UCSD-AML1 (cell line): ENCODE results near the gene IP6K2.
"Not testable (repeated sequence)": the region's sequence is repeated elsewhere in the genome, so short reads cannot be mapped to it uniquely, and the experiment has no call there.

Experiments
- DNase-seq: peaks from one replicate; lab custom pipeline; 2025; ENCODE audit not compliant: unreplicated experiment; lab: John Stamatoyannopoulos, UW

Gene IP6K2

DNA sequence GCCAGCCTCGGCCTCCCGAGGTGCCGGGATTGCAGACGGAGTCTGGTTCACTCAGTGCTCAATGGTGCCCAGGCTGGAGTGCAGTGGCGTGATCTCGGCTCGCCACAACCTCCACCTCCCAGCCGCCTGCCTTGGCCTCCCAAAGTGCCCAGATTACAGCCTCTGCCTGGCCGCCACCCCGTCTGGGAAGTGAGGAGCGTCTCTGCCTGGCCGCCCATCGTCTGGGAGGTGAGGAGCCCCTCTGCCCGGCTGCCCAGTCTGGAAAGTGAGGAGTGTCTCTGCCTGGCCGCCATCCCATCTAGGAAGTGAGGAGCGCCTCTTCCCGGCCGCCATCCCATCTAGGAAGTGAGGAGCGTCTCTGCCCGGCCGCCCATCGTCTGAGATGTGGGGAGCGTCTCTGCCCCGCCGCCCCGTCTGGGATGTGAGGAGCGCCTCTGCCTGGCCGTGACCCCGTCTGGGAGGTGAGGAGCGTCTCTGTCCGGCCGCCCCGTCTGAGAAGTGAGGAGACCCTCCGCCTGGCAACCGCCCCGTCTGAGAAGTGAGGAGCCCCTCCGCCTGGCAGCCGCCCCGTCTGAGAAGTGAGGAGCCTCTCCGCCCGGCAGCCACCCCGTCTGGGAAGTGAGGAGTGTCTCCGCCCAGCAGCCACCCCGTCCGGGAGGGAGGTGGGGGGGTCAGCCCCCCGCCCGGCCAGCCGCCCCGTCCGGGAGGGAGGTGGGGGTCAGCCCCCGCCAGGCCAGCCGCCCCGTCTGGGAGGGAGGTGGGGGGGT lies 16.9 kb upstream of the IP6K2 start:
- DNase-seq: not testable (repeated sequence)

DNA sequence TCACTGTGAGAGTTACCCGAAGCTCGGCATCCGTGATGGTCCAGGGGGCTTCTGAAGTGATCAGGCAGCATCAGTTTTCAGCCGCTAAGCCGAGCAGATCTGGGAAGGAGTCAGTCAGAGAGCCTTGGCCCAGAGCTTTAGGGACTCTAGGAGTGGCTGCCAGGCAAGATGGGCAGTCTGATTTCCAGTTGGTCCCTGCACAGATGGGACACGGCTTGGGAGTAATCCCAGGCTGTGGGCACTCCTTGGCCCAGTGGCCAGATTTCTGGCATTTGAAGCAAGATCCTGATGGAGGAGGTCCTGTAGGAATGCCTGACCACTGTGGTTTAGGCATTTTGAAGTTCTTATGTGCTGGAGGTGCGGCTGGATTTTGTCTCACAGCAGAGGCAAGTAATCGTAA lies 10.5 kb upstream of the IP6K2 start:
- no peak for DNase-seq

DNA sequence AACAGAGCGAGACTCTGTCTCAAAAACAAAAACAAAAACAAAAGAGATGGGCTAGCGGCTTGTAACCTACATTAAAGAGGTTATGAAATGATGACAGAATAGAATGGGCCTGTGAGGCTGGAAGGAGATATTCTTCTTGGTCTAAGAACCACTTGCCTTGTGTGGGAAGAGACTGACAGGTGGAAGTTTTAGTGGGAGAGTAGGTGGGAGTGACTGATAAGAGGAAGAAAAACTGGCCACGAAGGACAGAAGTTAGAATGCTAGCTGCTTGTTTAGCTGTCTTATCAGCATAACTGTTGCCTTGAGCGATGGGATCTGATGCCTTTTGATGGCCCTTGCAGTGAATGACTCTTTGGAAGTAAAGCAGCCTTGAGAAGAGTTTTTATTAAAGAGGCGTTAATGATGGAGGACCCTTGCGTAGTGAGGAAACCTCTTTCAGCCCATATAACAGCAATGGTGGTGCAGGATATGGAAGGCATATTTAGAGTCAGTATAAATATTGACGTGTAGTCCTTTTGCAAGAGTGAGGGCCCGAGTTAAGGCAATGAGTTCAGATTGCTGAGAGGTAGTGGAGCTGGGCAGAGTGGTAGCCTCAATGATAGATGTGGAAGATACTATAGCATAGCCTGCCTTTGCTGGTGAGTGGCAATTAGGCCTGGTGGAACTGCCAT lies 8.3 kb upstream of the IP6K2 start:
- not testable (repeated sequence) for DNase-seq

DNA sequence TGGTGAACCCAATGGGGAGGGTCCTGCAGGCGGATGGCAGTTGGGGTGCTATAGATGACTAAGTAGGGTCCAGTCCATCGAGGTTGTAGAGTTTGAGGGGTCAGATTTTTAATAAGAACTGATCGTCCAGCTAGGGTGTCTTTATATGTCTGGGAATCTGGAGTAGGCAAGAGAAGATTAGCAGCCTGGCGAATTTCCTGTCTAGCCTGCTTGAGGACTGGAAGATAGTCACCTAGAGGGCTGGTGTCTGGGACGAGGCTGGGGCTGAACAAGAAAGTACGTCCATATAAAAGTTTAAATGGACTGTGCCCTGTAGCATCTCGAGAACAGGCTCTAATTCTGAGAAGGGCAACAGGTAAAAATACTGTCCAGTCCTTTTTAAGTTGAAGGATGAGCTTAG lies 6.7 kb upstream of the IP6K2 start:
- no peak for DNase-seq

DNA sequence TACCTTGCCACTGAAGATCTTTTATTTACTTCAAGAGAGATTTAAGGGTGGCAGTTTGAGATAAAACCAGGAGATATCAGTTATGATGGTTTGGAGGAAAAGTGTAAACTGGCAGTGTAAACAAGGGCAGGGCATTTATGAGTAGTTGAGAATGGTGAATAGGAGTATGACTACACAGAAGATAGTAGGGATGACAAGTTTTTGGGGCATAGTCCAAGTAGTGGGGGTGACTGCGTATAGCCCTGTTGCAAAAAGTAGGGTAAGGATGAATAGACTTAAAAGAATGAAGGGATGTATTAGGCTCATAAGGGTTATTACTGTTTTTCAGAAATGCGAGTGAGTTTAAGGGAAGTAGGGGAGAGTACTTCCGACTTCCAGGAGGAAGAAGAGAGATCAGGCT lies 6.3 kb upstream of the IP6K2 start:
- DNase-seq: not testable (repeated sequence)

DNA sequence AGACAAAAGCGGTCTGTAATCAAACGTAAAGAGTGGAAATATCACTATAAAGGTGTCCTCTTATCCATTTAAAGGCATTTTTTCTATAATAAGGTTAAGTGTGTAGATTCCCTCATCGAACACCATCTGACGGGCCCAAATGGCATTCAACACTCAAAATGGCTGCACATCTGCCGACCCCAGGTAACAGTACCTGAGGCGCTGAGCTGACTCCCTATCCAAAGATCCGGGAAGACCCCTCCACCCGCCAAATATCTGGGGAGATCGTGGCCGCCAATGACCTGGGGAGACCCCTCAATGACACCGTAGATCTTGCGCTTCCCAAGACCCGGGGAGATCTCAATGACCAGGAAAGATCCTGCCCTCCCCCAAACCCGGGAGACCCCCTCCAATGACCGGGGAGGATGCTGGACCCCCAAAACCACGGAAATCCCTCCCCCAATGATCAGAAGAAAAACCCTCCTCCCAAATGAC lies 476 bp downstream of the IP6K2 start:
- peak; percentile 43 for DNase-seq

DNA sequence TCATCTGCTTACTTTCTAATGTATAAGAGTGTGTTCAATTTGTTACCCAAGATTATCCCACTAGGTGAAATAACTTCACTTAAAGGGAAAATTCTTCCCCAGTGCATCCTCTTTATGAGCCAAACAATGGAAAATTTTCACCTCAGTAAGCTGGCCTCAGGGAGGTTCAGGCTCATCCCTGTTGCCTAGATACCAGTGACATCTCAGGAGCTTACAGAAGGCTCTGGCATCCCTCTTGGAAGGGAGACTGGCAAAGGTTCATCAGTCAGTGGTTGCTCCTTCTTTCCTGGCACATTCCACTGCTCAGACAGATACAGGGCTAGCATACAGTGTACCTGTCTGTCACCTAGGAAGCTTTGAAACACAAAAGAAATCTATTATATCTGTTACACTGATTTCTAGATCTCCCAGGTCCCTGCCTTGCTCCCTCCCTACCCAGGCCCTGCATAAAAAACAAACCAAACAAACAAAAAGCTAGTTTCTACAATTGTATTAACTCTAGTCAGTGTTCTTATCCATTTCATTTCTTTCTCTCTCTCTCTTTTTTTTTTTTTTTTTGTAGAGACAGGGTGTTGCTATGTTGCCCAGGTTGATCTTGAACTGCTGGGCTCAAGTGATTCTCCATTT lies 1.7 kb downstream of the IP6K2 start:
- no peak for DNase-seq

DNA sequence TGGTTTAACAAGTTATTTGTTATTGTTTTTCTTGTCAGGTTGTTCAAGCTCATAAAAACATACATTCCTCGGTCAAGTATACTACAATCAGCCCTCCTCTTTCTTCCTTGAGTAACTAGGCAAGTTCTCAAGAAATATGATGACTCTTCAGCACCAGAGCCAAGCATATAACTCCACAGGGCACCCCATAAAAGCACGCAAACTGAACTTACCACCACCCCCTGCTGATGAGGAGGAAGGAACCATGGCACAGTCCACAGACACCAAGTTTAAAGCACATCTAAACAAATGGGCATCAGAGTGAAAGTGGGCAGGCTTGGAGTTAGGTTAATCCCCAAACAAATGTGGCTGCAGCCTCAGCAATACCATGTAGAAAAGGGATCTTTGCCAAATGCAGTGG lies 5.3 kb downstream of the IP6K2 start:
- no peak for DNase-seq

DNA sequence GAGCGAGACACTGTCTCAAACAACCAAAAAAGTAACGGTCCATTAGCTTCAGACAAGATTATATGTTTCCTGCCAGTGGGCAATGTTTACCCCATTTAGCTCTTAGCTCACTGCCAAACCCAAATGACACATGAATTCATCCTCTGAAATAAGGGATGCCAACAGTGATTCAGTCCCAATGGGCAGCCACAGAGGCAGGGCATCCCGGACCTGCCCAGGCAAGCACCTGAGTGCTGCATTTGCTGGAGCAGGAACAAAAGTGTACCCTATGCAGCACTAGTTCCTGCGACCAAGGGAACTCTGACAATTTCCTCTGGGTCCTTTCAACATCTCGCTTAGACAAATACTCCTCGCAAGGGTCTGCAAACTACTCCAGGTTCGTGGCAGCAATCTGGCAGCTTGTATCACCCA lies 8.0 kb downstream of the IP6K2 start:
- no peak for DNase-seq

DNA sequence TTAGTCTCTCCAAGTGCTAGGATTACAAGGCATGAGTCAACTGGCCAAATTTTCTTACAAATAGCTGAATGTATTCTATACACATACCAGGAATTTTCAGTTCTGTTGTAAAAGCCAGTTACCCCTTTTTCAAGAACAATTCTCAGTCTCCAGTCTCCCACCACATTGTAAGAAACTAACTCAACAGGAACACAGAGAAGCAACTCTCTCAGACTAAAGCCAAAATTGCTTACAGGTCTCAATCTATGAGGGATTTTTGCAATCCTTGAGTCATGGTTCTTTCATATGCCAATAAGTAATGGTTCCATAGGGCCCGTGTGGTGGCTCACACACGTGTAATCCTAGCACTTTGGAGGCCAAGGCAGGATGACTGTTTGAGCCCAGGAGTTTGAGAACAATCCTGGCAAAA lies 8.5 kb downstream of the IP6K2 start:
- no peak for DNase-seq

DNA sequence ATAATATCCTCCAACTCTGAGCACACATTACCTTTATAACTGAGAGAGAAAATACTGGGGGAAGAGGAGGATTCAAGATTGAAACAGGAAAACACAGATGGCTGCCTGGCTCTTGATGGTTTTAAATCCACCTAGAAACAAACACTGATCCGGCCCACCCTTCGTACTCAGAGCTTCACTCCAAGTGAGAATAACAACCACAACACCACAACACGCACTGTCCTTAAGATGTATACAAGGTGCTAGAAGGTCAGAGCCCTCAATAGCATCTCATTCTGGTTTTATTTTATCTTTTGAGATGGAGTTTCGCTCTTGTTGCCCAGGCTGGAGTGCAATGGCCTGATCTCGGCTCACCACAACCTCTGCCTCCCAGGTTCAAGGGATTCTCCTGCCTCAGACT lies 9.9 kb downstream of the IP6K2 start:
- DNase-seq: no peak

DNA sequence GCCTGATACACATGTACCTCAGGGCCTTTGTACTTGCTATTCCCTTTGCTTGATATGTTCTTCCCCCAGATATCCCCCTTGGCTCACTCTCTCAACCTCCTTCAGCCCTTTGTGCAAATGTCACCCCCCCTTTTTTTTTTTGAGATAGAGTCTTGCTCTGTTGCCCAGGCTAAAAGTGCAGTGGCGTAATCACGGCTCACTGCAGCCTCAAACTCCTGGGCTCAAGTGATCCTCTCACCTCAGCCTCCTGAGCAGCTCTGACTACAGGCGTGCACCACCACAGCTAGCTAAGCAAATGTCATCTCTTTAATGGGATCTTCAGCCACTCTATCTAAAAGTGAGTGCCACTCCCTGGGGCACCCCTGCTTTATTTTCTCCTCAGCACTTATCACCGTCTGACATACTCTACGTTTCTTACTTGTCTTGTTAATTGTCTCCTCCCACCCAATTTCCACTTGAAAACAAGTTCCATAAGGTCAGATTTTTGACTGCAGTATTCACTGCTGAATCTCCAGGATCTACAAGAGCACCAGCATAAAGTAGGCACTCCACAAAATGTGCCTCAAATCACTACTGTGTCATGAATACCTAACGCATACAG lies 14.6 kb downstream of the IP6K2 start:
- DNase-seq: no peak

DNA sequence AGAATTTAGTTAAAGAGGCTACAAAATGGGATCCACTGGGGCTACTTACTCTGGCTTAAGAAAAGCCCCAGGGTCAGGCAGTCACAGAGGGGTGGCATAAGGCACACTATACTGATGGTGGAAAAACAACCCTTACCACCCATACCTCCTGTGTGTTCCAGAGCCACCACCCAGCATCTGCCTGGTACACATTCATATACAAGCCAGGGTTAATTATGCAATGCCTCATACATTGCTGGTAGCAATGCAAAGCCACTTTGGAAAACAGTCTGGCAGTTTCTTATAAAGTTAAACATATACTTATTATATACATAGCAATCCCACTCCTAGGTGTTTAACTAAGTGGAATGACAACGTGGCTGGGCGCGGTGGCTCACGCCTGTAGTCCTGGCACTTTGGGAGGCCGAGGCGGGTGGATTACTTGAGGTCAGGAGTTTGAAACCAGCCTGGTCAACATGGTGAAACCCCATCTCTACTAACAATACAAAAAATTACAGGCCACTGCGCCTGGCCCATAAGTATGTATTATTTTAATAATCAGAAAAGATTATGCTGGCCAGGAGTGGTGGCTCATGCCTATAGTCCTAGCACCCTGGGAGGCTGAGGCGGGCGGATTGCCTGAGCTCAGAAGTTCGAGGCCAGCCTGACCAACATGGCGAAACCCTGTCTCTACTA lies 16.2 kb downstream of the IP6K2 start:
- no peak for DNase-seq

DNA sequence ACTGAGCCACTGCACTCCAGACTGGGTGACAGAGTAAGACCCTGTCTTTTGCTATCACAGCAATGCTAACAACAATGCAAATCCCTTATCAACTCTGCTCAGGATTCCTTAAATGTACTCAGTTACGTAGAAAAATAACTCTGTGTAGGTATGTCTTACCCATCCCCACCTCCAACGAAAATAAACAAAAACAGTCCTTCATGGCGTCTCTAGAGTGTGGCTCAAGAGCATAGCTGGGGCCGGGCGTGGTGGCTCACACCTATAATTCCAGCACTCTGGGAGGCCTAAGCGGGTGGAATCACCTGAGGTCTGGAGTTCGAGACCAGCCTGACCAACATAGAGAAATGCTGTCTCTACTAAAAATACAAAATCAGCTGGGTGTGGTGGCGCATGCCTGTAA lies 18.1 kb downstream of the IP6K2 start:
- DNase-seq: no peak

DNA sequence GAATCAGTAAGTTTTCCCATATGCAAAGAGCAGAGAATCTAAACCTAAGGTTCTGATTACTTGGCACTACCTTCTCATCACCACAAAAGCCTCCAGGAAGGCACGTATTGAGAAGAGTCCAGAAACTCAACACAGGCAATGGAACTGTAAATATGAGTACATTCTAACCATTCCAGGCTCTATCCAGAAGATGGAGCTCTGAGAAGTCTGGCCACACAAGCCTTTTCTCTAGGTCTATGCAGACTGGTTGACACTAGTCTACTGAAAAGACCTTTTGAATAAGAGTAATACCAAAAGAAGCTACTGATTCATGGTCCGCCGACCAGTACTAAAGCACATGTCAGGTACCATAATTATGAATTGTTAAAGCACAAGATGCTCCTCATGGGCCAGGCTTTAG lies 19.1 kb downstream of the IP6K2 start:
- DNase-seq: no peak

DNA sequence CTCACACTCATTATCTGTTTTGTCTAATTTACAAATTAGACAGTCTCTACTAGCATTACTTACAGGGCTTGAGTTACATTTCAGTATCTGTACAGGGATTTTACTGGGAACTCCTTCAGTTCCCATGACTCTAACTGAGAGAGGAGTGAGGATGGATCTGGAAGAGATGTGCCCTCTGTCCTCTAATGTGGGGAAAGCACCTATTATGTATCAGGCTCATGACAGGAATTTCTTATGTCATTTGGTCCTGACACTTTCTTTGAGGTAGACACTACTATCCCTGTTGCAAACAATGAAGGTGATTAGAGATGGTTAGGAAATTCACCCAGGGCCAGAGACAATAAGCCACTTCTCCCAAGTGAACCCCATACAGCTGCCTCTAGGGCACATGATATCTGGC lies 20.4 kb downstream of the IP6K2 start:
- DNase-seq: no peak

DNA sequence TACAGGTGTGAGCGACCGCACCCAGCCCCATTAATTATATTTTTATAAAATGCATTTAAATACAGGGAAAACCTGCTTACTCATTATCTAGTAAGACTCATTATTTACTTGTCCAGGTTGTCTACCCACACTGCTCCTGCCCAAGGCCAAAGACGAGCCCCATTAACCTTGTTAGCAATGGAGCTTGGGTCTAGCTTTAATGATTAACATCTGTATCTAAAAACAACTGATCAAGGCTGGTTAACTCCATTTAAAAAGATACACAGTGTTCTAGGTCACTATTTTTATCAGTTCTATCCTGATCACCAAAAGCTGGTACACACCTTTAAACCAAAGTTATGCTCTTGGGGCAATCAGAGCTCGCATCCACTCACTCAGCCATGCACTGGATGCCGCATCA lies 20.9 kb downstream of the IP6K2 start:
- no peak for DNase-seq

DNA sequence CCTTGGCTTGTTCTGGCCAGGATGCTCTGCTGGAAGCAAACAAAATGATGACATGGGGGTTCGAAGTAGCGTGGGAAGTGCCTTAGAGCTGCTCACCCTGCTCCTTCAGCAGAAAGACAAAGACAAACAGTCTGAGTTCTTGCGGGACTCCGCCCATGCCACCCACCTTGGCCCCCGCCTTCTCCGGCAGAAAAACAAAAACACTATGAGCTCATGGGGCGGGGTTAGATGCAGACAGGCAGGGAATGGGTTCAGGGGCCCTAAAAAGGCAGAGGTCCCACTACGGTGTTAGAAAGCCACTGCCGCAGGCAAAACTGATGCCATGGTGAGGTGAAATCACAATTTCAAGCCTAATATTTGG lies 21.6 kb downstream of the IP6K2 start:
- DNase-seq: no peak

DNA sequence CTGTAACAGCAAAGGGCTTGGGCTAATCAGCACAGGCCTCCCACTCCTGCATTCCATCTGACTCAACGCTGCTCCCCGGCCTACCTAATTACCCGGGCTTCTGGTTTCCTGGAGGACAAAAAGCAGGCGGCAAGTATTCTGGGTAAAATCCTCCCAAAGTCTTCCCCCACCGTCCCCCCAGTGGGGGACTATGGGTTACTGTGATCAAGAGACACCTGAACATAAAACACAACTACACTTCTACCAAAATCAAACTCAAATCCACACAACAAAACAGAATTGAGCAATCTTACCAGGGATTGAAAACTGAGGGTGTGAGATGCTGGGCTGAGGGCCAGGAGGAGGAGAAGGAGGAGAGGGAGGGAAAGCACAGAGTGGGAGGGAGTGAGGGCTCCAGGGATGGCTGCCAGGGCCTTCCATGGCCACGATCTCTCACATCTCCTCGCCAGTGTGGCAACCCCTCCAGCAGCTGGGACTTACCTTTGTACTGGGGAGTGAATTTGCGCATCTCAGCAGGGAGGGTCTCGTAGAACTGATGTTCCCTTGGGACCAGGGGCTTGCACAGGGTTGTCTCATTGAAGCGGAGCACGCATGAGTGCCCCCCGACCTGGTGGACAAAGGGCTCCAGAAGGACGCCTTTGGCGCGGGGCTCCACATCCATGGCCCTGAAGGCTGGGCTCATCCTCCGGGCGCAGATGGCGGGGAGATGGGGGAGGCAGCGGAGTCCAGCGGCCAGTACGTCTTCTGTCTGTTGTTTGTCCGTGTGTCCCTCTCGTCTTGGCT lies 22.2 kb downstream of the IP6K2 start:
- DNase-seq: no peak

DNA sequence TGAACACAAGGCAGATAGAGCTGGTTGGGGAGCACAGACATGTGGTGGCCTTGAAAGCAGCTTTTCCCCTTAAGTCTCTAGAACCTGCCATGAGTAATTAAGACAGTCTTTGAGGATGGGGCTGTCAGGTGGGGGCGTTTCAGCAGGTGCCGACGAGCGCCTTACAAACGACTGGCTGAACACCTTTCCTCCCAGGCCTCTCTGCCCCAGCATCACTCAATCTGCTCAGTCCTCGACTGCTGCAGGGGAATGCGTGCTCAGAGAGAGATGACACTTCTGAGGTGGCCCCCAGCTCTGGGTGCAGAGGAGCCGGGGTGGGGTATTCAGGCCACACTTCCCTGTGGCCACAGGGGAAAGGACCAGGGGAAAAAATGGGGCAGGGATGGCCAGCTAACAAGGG lies 23.2 kb downstream of the IP6K2 start:
- no peak for DNase-seq

DNA sequence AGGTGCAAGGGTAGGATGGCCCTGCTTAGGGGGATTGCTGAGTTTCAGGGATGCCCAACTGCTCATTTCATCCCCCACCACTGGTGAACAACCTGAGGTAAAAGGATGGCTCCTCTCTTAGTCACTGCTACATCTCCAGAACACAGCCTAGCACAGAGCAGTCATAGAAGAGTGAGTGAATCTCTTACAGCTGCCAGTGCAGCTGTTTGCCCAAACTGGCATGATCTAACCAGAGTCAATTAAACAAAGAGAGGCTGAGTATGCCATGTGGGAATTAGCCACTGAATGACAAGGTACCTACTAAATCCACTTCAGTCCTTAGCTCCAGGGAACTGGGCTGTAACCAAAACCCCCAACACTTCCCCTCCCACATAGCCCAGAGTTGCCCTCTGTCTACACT lies 24.5 kb downstream of the IP6K2 start:
- DNase-seq: no peak
